K562 (cell line): ENCODE measurements around the gene TM7SF2. TPM values are rescaled to one million over a fixed set of nuclear protein-coding genes. Genes with fewer than 3 reads are reported as not detected.

Experiments used
- BDP1 ChIP-seq: IDR thresholded peaks from 3 replicates; pipeline ENCODE4 v1.6.1; 2011; ENCODE audit not compliant: insufficient read length, insufficient read depth
- BRF2 ChIP-seq: IDR thresholded peaks from 3 replicates; pipeline ENCODE4 v1.6.1; 2011; ENCODE audit warnings: borderline replicate concordance, mild to moderate bottlenecking; ENCODE audit not compliant: insufficient read length, insufficient read depth
- CEBPG ChIP-seq, 3 experiments: fragments of 200-800 bp in 1 of 3; sonication (Bioruptor generic) in 1 of 3; sonication (generic) in 1 of 3; formaldehyde crosslinking in 1 of 3; IDR thresholded peaks in 2 of 3; conservative IDR thresholded peaks in 1 of 3; 2 replicates each; pipeline versions ENCODE4 v1.6.1 to v1.8.0; 2016 to 2022; ENCODE audit warnings: missing compliant biosample characterization in 2 of 3, missing genetic modification characterization in 2 of 3, mild to moderate bottlenecking in 1 of 3, missing genetic modification reagents in 1 of 3
- ID3 ChIP-seq, 2 experiments: fragments of 250-450 bp in 1 of 2; fragments of 450-650 bp in 1 of 2; sonication (Bioruptor Pico) in 1 of 2; IDR thresholded peaks; 2 replicates each; pipeline versions ENCODE4 v1.6.1 to v1.8.0; 2016 to 2021; ENCODE audit warnings: mild to moderate bottlenecking in 2 of 2, moderate library complexity in 2 of 2, missing compliant biosample characterization in 1 of 2, missing genetic modification characterization in 1 of 2
- MLLT1 ChIP-seq, 2 experiments: fragments of 450-650 bp; IDR thresholded peaks; 2 replicates each; pipeline ENCODE4 v1.6.1; 2016
- MLX ChIP-seq, 2 experiments: fragments of 450-650 bp in 1 of 2; sonication (generic) in 1 of 2; formaldehyde crosslinking; conservative IDR thresholded peaks; 2 replicates each; pipeline versions ENCODE4 v1.4.0 to v1.8.1; 2020 to 2022; ENCODE audit warnings: mild to moderate bottlenecking in 1 of 2, missing genetic modification reagents in 1 of 2
- NFIX ChIP-seq: fragments of 250-450 bp; sonication (Bioruptor Pico); IDR thresholded peaks from 2 replicates; pipeline ENCODE4 v1.4.0; 2020; ENCODE audit warnings: low read depth, mild to moderate bottlenecking, moderate library complexity
- NFXL1 ChIP-seq: fragments of 450-650 bp; formaldehyde crosslinking; IDR thresholded peaks from 2 replicates; pipeline ENCODE4 v1.4.0; 2021; ENCODE audit warnings: mild to moderate bottlenecking
- PKNOX1 ChIP-seq: fragments of 450-650 bp; IDR thresholded peaks from 2 replicates; pipeline ENCODE4 v1.6.1; 2016
- POLR2A ChIP-seq: fragments of 450-650 bp; conservative IDR thresholded peaks from 2 replicates; pipeline ENCODE4 v1.6.1; 2016
- SOX6 ChIP-seq: fragments of 450-650 bp; IDR thresholded peaks from 2 replicates; pipeline ENCODE4 v1.6.1; 2014; ENCODE audit warnings: mild to moderate bottlenecking
- STAG1 ChIP-seq: sonication (generic); formaldehyde crosslinking; IDR thresholded peaks from 2 replicates; pipeline ENCODE4 v1.5.0; 2020; ENCODE audit warnings: missing genetic modification reagents, borderline replicate concordance
- YBX1 ChIP-seq: fragments of 450-650 bp; IDR thresholded peaks from 2 replicates; pipeline ENCODE4 v1.7.1; 2016; ENCODE audit warnings: mild to moderate bottlenecking
- ZNF316 ChIP-seq: fragments of 450-650 bp; IDR thresholded peaks from 2 replicates; pipeline ENCODE4 v1.6.1; 2016
- ZNF766 ChIP-seq: fragments of 200-800 bp; sonication (Bioruptor generic); conservative IDR thresholded peaks from 2 replicates; pipeline ENCODE4 v1.6.1; 2016; ENCODE audit warnings: missing genetic modification characterization, missing compliant biosample characterization
- ZNF830 ChIP-seq: fragments of 250-450 bp; sonication (Bioruptor Pico); IDR thresholded peaks from 2 replicates; pipeline ENCODE4 v1.5.0; 2021; ENCODE audit warnings: mild to moderate bottlenecking
- polyA plus RNA-seq, 8 experiments: library from polyadenylated mRNA; depleted of rRNA in 4 of 8; stranded (reverse) in 5 of 8; unstranded in 3 of 8; fragments of >200 nt; fragmentation: Nextera tagmentation in 2 of 8; fragmentation: Illumina TruSeq in 1 of 8; extraction: Ambion mirVana in 2 of 8; extraction: Trizol in 1 of 8; gene quantifications; 2 replicates each; pipeline versions ENCODE4 v1.2.1 to v1.2.3, GENCODE V29; 2011 to 2014; ENCODE audit warnings: inconsistent platforms in 1 of 8, missing spikeins in 1 of 8
- total RNA-seq, 7 experiments: library from RNA; depleted of rRNA in 6 of 7; stranded (reverse); fragments of >200 nt in 6 of 7; fragmentation: Illumina TruSeq in 2 of 7; extraction: Trizol in 2 of 7; gene quantifications; 2 replicates each; pipeline versions ENCODE4 v1.2.1 to v1.2.3, GENCODE V29; 2011 to 2021; ENCODE audit warnings: low replicate concordance in 1 of 7
- TF ChIP-seq, protein P1 (sequence below): sonication (generic); formaldehyde crosslinking; IDR thresholded peaks from 2 replicates; pipeline ENCODE4 v1.9.0; 2022; ENCODE audit warnings: mild to moderate bottlenecking, missing genetic modification reagents
- TF ChIP-seq, protein P2 (sequence below), 3 experiments: IDR thresholded peaks in 2 of 3; conservative IDR thresholded peaks in 1 of 3; 2 replicates each; pipeline ENCODE4 v1.5.1; 2011 to 2012; ENCODE audit warnings: low read length in 3 of 3, mild to moderate bottlenecking in 3 of 3, control low read depth in 2 of 3, improper control_type of control experiment in 1 of 3, inconsistent platforms in 1 of 3, low read depth in 1 of 3, mixed read lengths in 1 of 3, moderate library complexity in 1 of 3; ENCODE audit not compliant: insufficient read depth in 2 of 3

The TM7SF2 gene
- total and polyA plus RNA-seq, 9 of the 15 experiments (the other 6 are each of a cell fraction or from before 2014, with no cell fraction given): 1.2 to 22.0 (median 14.3) TPM

- peak; percentile 73 for TF ChIP-seq PKNOX1
- no peak for TF ChIP-seq CEBPG (CRISPR knock-in tag; IDR thresholded peaks at IDR 0.05)
- peak in 1 of 2 experiments; percentile 54; a peak in 1 of 4 replicates for TF ChIP-seq CEBPG (tag; conservative IDR thresholded peaks at IDR 0.05 in 1 of 2, IDR thresholded peaks at IDR 0.05 in 1 of 2)
- TF ChIP-seq, protein P1, sequence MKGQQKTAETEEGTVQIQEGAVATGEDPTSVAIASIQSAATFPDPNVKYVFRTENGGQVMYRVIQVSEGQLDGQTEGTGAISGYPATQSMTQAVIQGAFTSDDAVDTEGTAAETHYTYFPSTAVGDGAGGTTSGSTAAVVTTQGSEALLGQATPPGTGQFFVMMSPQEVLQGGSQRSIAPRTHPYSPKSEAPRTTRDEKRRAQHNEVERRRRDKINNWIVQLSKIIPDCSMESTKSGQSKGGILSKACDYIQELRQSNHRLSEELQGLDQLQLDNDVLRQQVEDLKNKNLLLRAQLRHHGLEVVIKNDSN: 0 out of 2 replicates have a peak, but pooled peaks have one; percentile 17
- TF ChIP-seq ID3 (CRISPR knock-in tag; IDR thresholded peaks at IDR 0.05): no peak
- 0 out of 2 replicates have a peak, but pooled peaks have one; percentile 23 for TF ChIP-seq ID3 (tag; IDR thresholded peaks at IDR 0.05)
- TF ChIP-seq, protein P2, sequence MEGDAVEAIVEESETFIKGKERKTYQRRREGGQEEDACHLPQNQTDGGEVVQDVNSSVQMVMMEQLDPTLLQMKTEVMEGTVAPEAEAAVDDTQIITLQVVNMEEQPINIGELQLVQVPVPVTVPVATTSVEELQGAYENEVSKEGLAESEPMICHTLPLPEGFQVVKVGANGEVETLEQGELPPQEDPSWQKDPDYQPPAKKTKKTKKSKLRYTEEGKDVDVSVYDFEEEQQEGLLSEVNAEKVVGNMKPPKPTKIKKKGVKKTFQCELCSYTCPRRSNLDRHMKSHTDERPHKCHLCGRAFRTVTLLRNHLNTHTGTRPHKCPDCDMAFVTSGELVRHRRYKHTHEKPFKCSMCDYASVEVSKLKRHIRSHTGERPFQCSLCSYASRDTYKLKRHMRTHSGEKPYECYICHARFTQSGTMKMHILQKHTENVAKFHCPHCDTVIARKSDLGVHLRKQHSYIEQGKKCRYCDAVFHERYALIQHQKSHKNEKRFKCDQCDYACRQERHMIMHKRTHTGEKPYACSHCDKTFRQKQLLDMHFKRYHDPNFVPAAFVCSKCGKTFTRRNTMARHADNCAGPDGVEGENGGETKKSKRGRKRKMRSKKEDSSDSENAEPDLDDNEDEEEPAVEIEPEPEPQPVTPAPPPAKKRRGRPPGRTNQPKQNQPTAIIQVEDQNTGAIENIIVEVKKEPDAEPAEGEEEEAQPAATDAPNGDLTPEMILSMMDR (IDR thresholded peaks at IDR 0.05 in 2 of 3, conservative IDR thresholded peaks at IDR 0.05 in 1 of 3; ENCODE audit: insufficient read depth in 2 of 3, low read depth in 1 of 3, low read length in 3 of 3): peak in 2 of 3 experiments; percentile 15 to 26; a peak in 1 of 6 replicates
- TF ChIP-seq POLR2A: peak; percentile 56; the same call in 1 of the 2 replicates
- 0 out of 4 replicates have a peak, but pooled peaks of 1 of the 2 experiments have one; percentile 25 for TF ChIP-seq MLLT1 (IDR thresholded peaks at IDR 0.05)
- peak; percentile 39; the same call in 1 of the 2 replicates for TF ChIP-seq NFIX (CRISPR knock-in tag)
- 0 out of 2 replicates have a peak, but pooled peaks have one; percentile 42 for TF ChIP-seq ZNF766 (CRISPR knock-in tag)
- TF ChIP-seq BDP1: no peak
- no peak for TF ChIP-seq YBX1
- TF ChIP-seq STAG1: no peak
- peak; percentile 67 for TF ChIP-seq ZNF316
- TF ChIP-seq BRF2: no peak
- TF ChIP-seq NFXL1: no peak
- TF ChIP-seq MLX (CRISPR knock-in tag; conservative IDR thresholded peaks at IDR 0.05): no peak
- TF ChIP-seq ZNF830 (CRISPR knock-in tag): no peak
- peak; percentile 13; the same call in 1 of the 2 replicates for TF ChIP-seq SOX6
Measured at GRCh38 chr11:65150509-65151299, 39.0 kb downstream of the TM7SF2 start (continued).
